ENCODE results near the gene TMEM163. TPM values are rescaled to one million over a fixed set of nuclear protein-coding genes. Genes with fewer than 3 reads are reported as not detected.
"Not testable (repeated sequence)": the region's sequence is repeated elsewhere in the genome, so short reads cannot be mapped to it uniquely, and the experiment has no call there.

The TMEM163 gene
- total RNA-seq, 1 donor from 2014 or later: not detected

DNA sequence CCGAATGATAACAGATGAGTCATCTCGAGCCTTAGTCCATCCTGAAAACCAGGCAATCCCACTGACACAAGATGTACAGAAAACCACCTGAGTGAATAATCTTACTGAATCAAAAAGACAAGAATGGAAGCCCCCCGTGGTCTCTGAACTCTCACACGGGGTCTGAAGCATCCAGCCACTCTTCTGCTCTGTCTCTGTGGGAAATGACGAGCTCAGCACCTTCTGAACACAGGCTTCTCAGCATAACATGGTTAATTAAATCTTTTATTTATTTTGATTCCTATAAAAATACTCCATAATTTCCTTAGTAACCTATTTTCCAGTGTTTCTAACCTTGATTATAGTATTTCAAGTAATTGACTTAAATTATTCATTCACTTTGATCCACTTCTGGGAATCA, 203.7 kb downstream of the TMEM163 start:
- no peak overlapping the region for H3K27ac Mint-ChIP-seq (ENCODE audit: unreplicated experiment)
- no peak overlapping the region for H3K4me3 Mint-ChIP-seq (ENCODE audit: unreplicated experiment)
- no peaks in the 10 kb centered on the region for H3K9me3 Mint-ChIP-seq (ENCODE audit: unreplicated experiment)
- H3K27me3 Mint-ChIP-seq (ENCODE audit: unreplicated experiment): no peaks in the 10 kb centered on the region
- H3K4me1 Mint-ChIP-seq (ENCODE audit: unreplicated experiment): no peaks in the 10 kb centered on the region
- no peak for TF ChIP-seq CTCF (IDR thresholded peaks at IDR 0.05)
- DNase-seq (ENCODE audit: extremely low spot score, unreplicated experiment): no peak
- H3K36me3 Mint-ChIP-seq (ENCODE audit: unreplicated experiment): no peaks in the 10 kb centered on the region

DNA sequence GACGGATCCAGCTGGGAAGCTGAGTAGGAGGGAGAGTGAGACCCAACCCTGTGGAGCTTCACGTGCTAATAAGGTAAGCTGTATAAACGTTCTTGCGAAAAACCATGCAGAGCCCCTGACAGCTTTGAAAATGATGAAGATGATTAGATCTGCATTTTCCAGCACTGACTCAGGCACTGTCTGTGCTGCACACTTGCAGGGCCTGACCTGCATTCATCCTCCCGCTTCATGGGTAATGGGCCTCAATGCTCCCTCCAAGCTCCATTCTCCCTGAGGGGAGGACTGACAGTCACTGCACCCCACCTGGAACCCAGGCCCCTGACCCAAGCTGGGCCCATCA, 205.4 kb downstream of the TMEM163 start:
- Mint-ChIP-seq H3K27me3 (ENCODE audit: unreplicated experiment) (no peaks in the 10 kb centered on the region), H3K9me3 (ENCODE audit: unreplicated experiment) (no peaks in the 10 kb centered on the region), H3K27ac (ENCODE audit: unreplicated experiment) (no peak overlapping the region), H3K36me3 (ENCODE audit: unreplicated experiment) (no peaks in the 10 kb centered on the region), H3K4me3 (ENCODE audit: unreplicated experiment) (no peak overlapping the region), H3K4me1 (ENCODE audit: unreplicated experiment) (no peaks in the 10 kb centered on the region)
- TF ChIP-seq CTCF (IDR thresholded peaks at IDR 0.05): no peak
- no peak for DNase-seq (ENCODE audit: extremely low spot score, unreplicated experiment)

DNA sequence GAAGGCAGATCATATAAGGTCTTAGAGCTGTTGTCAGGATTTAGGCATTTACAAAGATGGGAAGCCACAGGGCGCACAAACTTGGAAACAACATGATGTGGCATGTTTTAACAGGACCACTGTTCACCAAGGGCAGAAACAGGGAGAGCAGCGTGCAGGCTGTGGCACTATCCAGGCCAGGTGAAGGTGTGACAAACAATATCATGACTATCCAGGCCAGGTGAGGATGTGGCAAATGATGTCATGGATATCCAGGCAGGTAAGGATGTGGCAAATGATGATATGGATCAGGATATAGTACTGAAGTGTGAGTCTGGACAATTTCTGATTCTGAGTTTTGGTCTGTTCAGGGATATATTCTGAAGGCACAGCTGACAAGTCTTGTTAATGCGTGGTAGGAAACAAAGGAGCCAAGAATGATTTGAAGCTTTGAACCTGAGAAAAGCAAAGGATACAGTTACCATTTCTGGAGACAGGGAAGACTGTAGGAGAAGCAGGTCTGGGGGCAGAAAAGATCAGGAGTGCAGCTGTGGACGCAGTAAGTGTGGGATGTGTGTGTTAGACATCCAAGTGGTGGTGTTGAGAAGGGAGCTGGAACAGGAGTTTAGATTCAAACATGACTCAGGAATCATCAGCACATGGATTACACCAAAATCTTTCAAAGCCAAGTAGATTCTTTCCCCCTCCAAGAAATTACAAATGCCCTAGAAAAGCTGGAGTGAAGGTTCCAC, 205.9 kb downstream of the TMEM163 start:
- H3K9me3 Mint-ChIP-seq (ENCODE audit: unreplicated experiment): no peaks in the 10 kb centered on the region
- H3K27ac Mint-ChIP-seq (ENCODE audit: unreplicated experiment): no peak overlapping the region
- H3K4me1 Mint-ChIP-seq (ENCODE audit: unreplicated experiment): no peaks in the 10 kb centered on the region
- no peaks in the 10 kb centered on the region for H3K36me3 Mint-ChIP-seq (ENCODE audit: unreplicated experiment)
- H3K4me3 Mint-ChIP-seq (ENCODE audit: unreplicated experiment): no peak overlapping the region
- TF ChIP-seq CTCF (IDR thresholded peaks at IDR 0.05): no peak
- no peak for DNase-seq (ENCODE audit: extremely low spot score, unreplicated experiment)
- no peaks in the 10 kb centered on the region for H3K27me3 Mint-ChIP-seq (ENCODE audit: unreplicated experiment)

DNA sequence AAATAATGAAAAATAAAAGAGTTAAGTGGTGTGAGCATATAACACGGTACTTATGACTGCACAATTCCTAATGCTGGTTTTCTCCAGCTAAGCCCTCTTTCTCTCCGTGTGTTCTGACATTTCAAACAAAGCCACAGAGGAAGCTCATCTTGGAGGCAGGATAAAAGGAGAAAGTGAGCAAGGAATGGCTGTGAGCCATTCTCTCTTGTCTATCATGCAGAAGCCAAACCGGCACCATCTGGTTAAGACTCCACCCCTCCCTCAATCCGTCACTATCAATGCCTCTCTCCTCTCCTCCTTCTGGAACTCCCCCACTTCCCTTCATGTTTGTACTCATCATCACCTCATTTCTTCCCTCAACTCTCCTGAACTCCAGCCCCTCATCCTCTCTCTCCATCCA, 210.4 kb downstream of the TMEM163 start:
- no peaks in the 10 kb centered on the region for H3K9me3 Mint-ChIP-seq (ENCODE audit: unreplicated experiment)
- H3K27ac Mint-ChIP-seq (ENCODE audit: unreplicated experiment): no peak overlapping the region
- DNase-seq (ENCODE audit: extremely low spot score, unreplicated experiment): no peak
- no peak overlapping the region for H3K4me3 Mint-ChIP-seq (ENCODE audit: unreplicated experiment)
- H3K27me3 Mint-ChIP-seq (ENCODE audit: unreplicated experiment): no peaks in the 10 kb centered on the region
- H3K4me1 Mint-ChIP-seq (ENCODE audit: unreplicated experiment): no peaks in the 10 kb centered on the region
- TF ChIP-seq CTCF (IDR thresholded peaks at IDR 0.05): no peak
- no peaks in the 10 kb centered on the region for H3K36me3 Mint-ChIP-seq (ENCODE audit: unreplicated experiment)

GRCh38 chr2:134507697-134508096, 211.1 kb downstream of the TMEM163 start:
- Mint-ChIP-seq H3K27ac (ENCODE audit: unreplicated experiment) (no peak overlapping the region), H3K4me3 (ENCODE audit: unreplicated experiment) (no peak overlapping the region), H3K4me1 (ENCODE audit: unreplicated experiment) (no peaks in the 10 kb centered on the region), H3K36me3 (ENCODE audit: unreplicated experiment) (no peaks in the 10 kb centered on the region), H3K9me3 (ENCODE audit: unreplicated experiment) (no peaks in the 10 kb centered on the region), H3K27me3 (ENCODE audit: unreplicated experiment) (no peaks in the 10 kb centered on the region)
- no peak for DNase-seq (ENCODE audit: extremely low spot score, unreplicated experiment)
- TF ChIP-seq CTCF (IDR thresholded peaks at IDR 0.05): no peak

- not testable (repeated sequence) for H3K36me3 Mint-ChIP-seq (ENCODE audit: unreplicated experiment); DNase-seq (ENCODE audit: extremely low spot score, unreplicated experiment); H3K9me3 Mint-ChIP-seq (ENCODE audit: unreplicated experiment); H3K4me1 Mint-ChIP-seq (ENCODE audit: unreplicated experiment); H3K27me3 Mint-ChIP-seq (ENCODE audit: unreplicated experiment); H3K27ac Mint-ChIP-seq (ENCODE audit: unreplicated experiment); H3K4me3 Mint-ChIP-seq (ENCODE audit: unreplicated experiment)
Observed at GRCh38 chr2:134507159-134507558, 211.6 kb downstream of the TMEM163 start.
